H4 (cell line): ENCODE measurements around the gene SEPTIN14. TPM values are rescaled to one million over a fixed set of nuclear protein-coding genes. Genes with fewer than 3 reads are reported as not detected.
"Not testable (repeated sequence)": the region's sequence is repeated elsewhere in the genome, so short reads cannot be mapped to it uniquely, and the experiment has no call there.

ENCODE experiments used
- DNase-seq: peaks from one replicate; pipeline ENCODE4 v3.0.0-alpha.2; 2015; ENCODE audit warnings: low spot score
- total RNA-seq: library from RNA; depleted of rRNA; stranded (reverse); fragments of >200 nt; shearing (Covaris generic); gene quantifications from 2 replicates; pipeline ENCODE4 v1.2.3, GENCODE V29; 2014; rRNA removed

The SEPTIN14 gene
- total RNA-seq, 1 experiment from 2014 or later: not detected

DNA sequence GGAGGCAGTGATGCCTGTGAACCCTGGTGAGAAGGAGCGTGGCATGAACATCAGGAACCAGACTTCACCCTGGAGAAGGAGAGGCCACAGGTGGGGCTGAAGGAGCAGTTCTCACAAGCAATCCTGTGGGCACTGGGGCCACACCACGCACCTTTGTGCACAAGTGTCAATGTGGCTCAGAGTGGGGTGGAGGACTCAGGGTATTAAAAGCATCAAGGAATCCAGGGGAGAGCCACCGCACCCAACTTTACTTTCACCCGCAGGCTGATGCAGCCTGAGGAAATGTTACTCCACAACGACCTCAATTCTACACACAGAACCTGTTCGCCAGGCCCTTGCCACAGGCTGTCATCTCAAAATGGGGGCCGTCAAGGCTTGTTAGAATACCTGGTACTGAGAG lies 77.1 kb downstream of the SEPTIN14 start:
- DNase-seq: not testable (repeated sequence)

DNA sequence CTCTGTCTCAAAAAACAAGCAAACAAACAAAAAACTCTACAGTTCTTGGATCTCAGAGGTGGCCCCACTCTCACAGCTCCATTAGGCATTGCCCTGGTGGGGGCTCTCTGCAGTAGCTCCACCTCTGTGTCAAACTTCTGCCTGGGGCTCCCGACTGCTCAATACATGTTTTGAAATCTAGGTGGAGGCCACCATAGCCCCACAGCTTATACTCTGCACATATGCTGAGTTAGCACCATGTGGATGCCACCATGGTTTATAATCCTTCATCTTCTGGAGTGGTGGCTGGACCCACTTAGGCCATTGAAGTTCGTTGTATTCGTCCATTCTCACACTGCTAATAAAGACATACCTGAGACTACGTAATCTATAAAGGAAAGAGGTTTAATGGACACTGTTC lies 78.4 kb downstream of the SEPTIN14 start:
- no peak for DNase-seq

GRCh38 chr7:55778631-55779030 lies 83.9 kb downstream of the SEPTIN14 start:
- no peak for DNase-seq

- no peak for DNase-seq
These were observed 86.4 kb downstream of the SEPTIN14 start for GRCh38 chr7:55776196-55776595.

- no peak for DNase-seq
These were observed 87.5 kb downstream of the SEPTIN14 start for GRCh38 chr7:55775051-55775420.

GRCh38 chr7:55774327-55775050 lies 88.1 kb downstream of the SEPTIN14 start:
- no peak for DNase-seq

GRCh38 chr7:55770778-55771177 lies 91.8 kb downstream of the SEPTIN14 start:
- DNase-seq: no peak

DNA sequence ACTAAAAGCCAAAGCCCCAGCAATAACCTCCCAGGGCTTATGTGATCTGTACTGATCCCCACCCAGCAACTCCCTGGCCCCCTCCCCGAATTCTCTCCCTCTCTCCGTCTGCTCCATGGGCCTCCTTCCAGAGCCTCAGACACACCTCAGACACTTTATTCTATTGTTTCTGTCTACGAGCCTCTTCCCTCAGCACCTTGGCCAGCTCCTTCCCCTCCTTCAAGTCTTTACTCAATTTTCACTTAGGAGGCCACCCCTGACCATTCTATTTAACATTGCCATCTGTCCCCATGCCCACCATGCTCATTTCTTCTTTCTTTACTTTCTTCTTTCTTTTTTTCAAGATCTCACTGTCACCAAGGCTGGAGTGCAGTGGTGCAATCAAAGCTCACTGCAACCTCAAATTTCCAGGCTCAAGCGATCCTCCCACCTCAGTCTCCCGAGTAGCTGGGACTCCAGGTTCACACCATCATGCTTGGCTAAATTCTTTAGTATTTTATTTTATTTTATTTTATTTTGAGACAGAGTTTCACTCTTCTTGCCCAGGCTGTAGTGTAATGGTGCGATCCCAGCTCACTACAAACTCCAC lies 109.2 kb downstream of the SEPTIN14 start:
- DNase-seq: not testable (repeated sequence)

GRCh38 chr7:55744706-55745105 lies 117.8 kb downstream of the SEPTIN14 start:
- DNase-seq: not testable (repeated sequence)

Other genes starting within 250 kb of the SEPTIN14 start
- 1.6 and 5.9 TPM in 2 replicates for gene ZNF713, start 24.7 kb upstream of the SEPTIN14 start, total RNA-seq
- gene MRPS17, start 89.1 kb upstream of the SEPTIN14 start, total RNA-seq: 28.9 and 36.2 TPM in 2 replicates
- gene NIPSNAP2, start 101.8 kb upstream of the SEPTIN14 start, total RNA-seq: 74.4 and 127 TPM in 2 replicates
- gene PSPH, start 188.7 kb upstream of the SEPTIN14 start, total RNA-seq: 178 and 207 TPM in 2 replicates
- 598 and 709 TPM in 2 replicates for gene CCT6A, start 189.0 kb upstream of the SEPTIN14 start, total RNA-seq
- gene SUMF2, start 201.5 kb upstream of the SEPTIN14 start, total RNA-seq: 206 and 255 TPM in 2 replicates
- 0.17 TPM in 1 of 2 replicates, not detected in the other for gene PHKG1, start 230.2 kb upstream of the SEPTIN14 start, total RNA-seq
- 1,524 and 1,705 TPM in 2 replicates for gene CHCHD2, start 243.7 kb upstream of the SEPTIN14 start, total RNA-seq